ENCODE results near the gene ALDH3B2. TPM values are rescaled to one million over a fixed set of nuclear protein-coding genes. Genes with fewer than 3 reads are reported as not detected.

The ALDH3B2 gene
- polyA plus RNA-seq, 3 donors = not detected

- peaks cover 41 to 44% of the 10 kb centered on the region in 2 donors for H3K36me3 ChIP-seq (replicated peaks in 1 of 2; ENCODE audit: control insufficient read depth in 1 of 2, insufficient read depth in 2 of 2, low read length in 2 of 2)
- no peak overlapping the region for H3K9ac ChIP-seq (ENCODE audit: insufficient read depth, low read length, poor library complexity, severe bottlenecking)
- peaks cover 5% of the 10 kb centered on the region for H3K79me2 ChIP-seq (ENCODE audit: insufficient read depth, low read length)
- H3K27ac ChIP-seq (ENCODE audit: low read depth in 1 of 2, low read length in 2 of 2) = no peak overlapping the region
- DNase-seq = no peak
- H3K27me3 Mint-ChIP-seq (ENCODE audit: low read depth in 3 of 3) = peaks cover 21 to 22% (median 22%) of the 10 kb centered on the region in 3 donors
- no peak overlapping the region for H3K4me3 ChIP-seq (replicated peaks in 1 of 3; ENCODE audit: low read depth in 2 of 3, low read length in 3 of 3)
- H2AFZ ChIP-seq (ENCODE audit: insufficient read depth, low read depth, low read length, poor library complexity, severe bottlenecking) = no peak overlapping the region
- WGBS (ENCODE audit: insufficient coverage) = 96% methylated on average over 11 of the region's 13 CpGs
- H3K27ac Mint-ChIP-seq = peak overlapping the region in 5 of 7 donors; percentile 10 to 95 (median 68)
- no peaks in the 10 kb centered on the region for H4K20me1 ChIP-seq (ENCODE audit: insufficient read depth, low read length)
- peaks cover 41 to 43% of the 10 kb centered on the region in 2 donors for H3K36me3 Mint-ChIP-seq
- H3K9me3 ChIP-seq (replicated peaks in 1 of 2; ENCODE audit: control insufficient read depth in 1 of 2, insufficient read depth in 1 of 2, low read length in 2 of 2) = no peaks in the 10 kb centered on the region
- H3K4me3 Mint-ChIP-seq = no peak overlapping the region
- H3K4me1 ChIP-seq (ENCODE audit: control insufficient read depth in 1 of 2, insufficient read depth in 2 of 2, low read length in 2 of 2) = peaks cover 21 to 26% of the 10 kb centered on the region in 2 donors
- H3K4me2 ChIP-seq (replicated peaks; ENCODE audit: extremely low read depth, low read length, poor library complexity, severe bottlenecking) = no peak overlapping the region
- peaks cover 19% of the 10 kb centered on the region for H3K4me1 Mint-ChIP-seq
- no peak for TF ChIP-seq CTCF (IDR thresholded peaks at IDR 0.05)
- no peaks in the 10 kb centered on the region for H3K9me3 Mint-ChIP-seq
- peaks cover 0 to 17% of the 10 kb centered on the region in 2 donors for H3K27me3 ChIP-seq (ENCODE audit: control insufficient read depth in 2 of 2, insufficient read depth in 2 of 2, low read length in 2 of 2)
- intact Hi-C loops (cut with micrococcal nuclease) = no loop called here
Measured at GRCh38 chr11:67612751-67613150, 61.7 kb downstream of the ALDH3B2 start.

Small RNAs within 50 kb of the gene (small RNA-seq; reads per million reads assigned to genes)
- not detected for gene RPL37P2 (ENCODE audit: insufficient read length, low read depth)

Other genes with a start within 250 kb of the ALDH3B2 start
- 100 to 1,000 TPM in 1 of 3 donors, 10 to 100 TPM in 2; 51.6 to 101 (median 53.8) TPM for gene RPS6KB2, start 246.1 kb downstream of the ALDH3B2 start, polyA plus RNA-seq
- gene PTPRCAP, start 236.9 kb downstream of the ALDH3B2 start, polyA plus RNA-seq = 10 to 100 TPM in 1 of 3 donors, 1 to 10 TPM in 2; 2.1 to 14.3 (median 2.8) TPM
- gene CORO1B, start 231.1 kb downstream of the ALDH3B2 start, polyA plus RNA-seq = 100 to 1,000 TPM; 105 to 151 (median 106) TPM
- gene GPR152, start 221.9 kb downstream of the ALDH3B2 start, polyA plus RNA-seq = not detected
- gene CABP4, start 219.3 kb downstream of the ALDH3B2 start, polyA plus RNA-seq = 1 to 10 TPM in 1 of 3 donors, under 1 TPM in 1, not detected in 1; 0.28 to 1.7 TPM
- gene TMEM134, start 205.4 kb downstream of the ALDH3B2 start, polyA plus RNA-seq = 100 to 1,000 TPM in 1 of 3 donors, 10 to 100 TPM in 2; 67.4 to 104 (median 76.8) TPM
- gene AIP, start 191.6 kb downstream of the ALDH3B2 start, polyA plus RNA-seq = 100 to 1,000 TPM in 1 of 3 donors, 10 to 100 TPM in 2; 76.7 to 132 (median 99.3) TPM
- 100 to 1,000 TPM in 1 of 3 donors, 10 to 100 TPM in 2; 11.7 to 122 (median 22.2) TPM for gene PITPNM1, start 169.3 kb downstream of the ALDH3B2 start, polyA plus RNA-seq
- 10 to 100 TPM; 47.8 to 80.2 (median 78.5) TPM for gene CDK2AP2, start 166.5 kb downstream of the ALDH3B2 start, polyA plus RNA-seq
- gene CABP2, start 151.2 kb downstream of the ALDH3B2 start, polyA plus RNA-seq = not detected
- 1,000 to 10,000 TPM in 2 of 3 donors, 100 to 1,000 TPM in 1; 853 to 1,483 (median 1,250) TPM for gene GSTP1, start 90.8 kb downstream of the ALDH3B2 start, polyA plus RNA-seq
- 100 to 1,000 TPM in 1 of 3 donors, 10 to 100 TPM in 2; 71.6 to 174 (median 72.1) TPM for gene NDUFV1, start 67.7 kb downstream of the ALDH3B2 start, polyA plus RNA-seq
- 1 to 10 TPM in 2 of 3 donors, under 1 TPM in 1; 0.92 to 1.4 (median 1.3) TPM for gene NUDT8, start 44.7 kb downstream of the ALDH3B2 start, polyA plus RNA-seq
- not detected for gene TBX10, start 34.9 kb downstream of the ALDH3B2 start, polyA plus RNA-seq
- under 1 TPM; 0.16 to 0.61 (median 0.21) TPM for gene ACY3, start 23.9 kb downstream of the ALDH3B2 start, polyA plus RNA-seq